RWPE2 (cell line): ENCODE measurements around the gene CLTA.

Source experiments
- ATAC-seq: fragments of 200-7000 bp; cut with Tn5 transposase; 3 replicates; pipeline ENCODE4 v1.9.1; 2021; ENCODE audit warnings: low read depth
- DNase-seq: peaks from one replicate; pipeline ENCODE4 v3.0.0-alpha.2; 2020; ENCODE audit warnings: low spot score
- H3K27ac ChIP-seq: fragments of 450-650 bp; 2 replicates; pipeline ENCODE4 v1.5.1; 2017; ENCODE audit warnings: mild to moderate bottlenecking; ENCODE audit not compliant: poor library complexity, severe bottlenecking
- H3K27me3 ChIP-seq: fragments of 250-450 bp; sonication (Bioruptor Pico); 2 replicates; pipeline ENCODE4 v1.5.1; 2021; ENCODE audit warnings: mild to moderate bottlenecking, moderate library complexity; ENCODE audit not compliant: insufficient read depth, poor library complexity, severe bottlenecking
- H3K36me3 ChIP-seq: fragments of 250-450 bp; sonication (Bioruptor Pico); 2 replicates; pipeline ENCODE4 v1.5.1; 2020; ENCODE audit warnings: low read depth, mild to moderate bottlenecking, moderate library complexity
- H3K4me1 ChIP-seq: fragments of 250-450 bp; sonication (Bioruptor Pico); 2 replicates; pipeline ENCODE4 v1.5.1; 2021; ENCODE audit warnings: mild to moderate bottlenecking, moderate library complexity; ENCODE audit not compliant: insufficient read depth, poor library complexity, severe bottlenecking
- H3K4me3 ChIP-seq: fragments of 250-450 bp; sonication (Bioruptor Pico); 2 replicates; pipeline ENCODE4 v1.5.1; 2021; ENCODE audit warnings: mild to moderate bottlenecking, moderate library complexity; ENCODE audit not compliant: severe bottlenecking
- H3K9me3 ChIP-seq: fragments of 250-450 bp; sonication (Bioruptor Pico); 2 replicates; pipeline ENCODE4 v1.5.1; 2021; ENCODE audit warnings: mild to moderate bottlenecking, moderate library complexity; ENCODE audit not compliant: severe bottlenecking
- TF ChIP-seq, protein P1 (sequence below): fragments of 450-650 bp; IDR thresholded peaks from one replicate; pipeline ENCODE4 v1.5.1; 2017; ENCODE audit warnings: mild to moderate bottlenecking, moderate library complexity; ENCODE audit not compliant: poor library complexity, severe bottlenecking

Gene CLTA

DNA sequence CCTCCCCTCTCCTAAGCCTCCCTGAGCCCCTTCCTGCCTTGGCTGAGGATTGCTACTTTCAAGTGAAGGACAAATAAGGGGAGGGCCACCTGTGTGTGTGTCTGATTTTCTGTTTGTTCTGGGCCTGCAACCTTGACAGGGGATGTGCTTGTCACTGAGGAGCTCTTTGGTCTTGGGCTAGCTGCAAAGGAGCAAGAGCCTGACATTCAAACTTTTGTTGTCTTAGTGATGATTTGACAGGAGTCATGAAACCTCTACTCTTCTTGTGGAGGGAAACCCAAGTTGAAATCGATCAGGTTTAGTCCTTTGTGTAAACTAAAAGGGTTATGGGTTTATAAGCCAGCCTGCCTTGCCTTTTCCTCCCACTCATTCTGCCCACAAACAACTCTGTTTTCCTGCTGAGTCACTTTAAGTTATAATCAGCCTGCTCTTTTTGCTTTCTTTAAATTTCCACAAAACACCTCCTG is 16.9 kb downstream of the CLTA start:
- ATAC-seq = no peak
- Histone ChIP-seq H3K27me3 (no peaks in the 10 kb centered on the region), H3K4me1 (no peaks in the 10 kb centered on the region), H3K36me3 (peaks cover 97% of the 10 kb centered on the region), H3K27ac (no peak overlapping the region), H3K4me3 (no peak overlapping the region), H3K9me3 (no peaks in the 10 kb centered on the region)
- no peak for DNase-seq
- TF ChIP-seq, protein P1, sequence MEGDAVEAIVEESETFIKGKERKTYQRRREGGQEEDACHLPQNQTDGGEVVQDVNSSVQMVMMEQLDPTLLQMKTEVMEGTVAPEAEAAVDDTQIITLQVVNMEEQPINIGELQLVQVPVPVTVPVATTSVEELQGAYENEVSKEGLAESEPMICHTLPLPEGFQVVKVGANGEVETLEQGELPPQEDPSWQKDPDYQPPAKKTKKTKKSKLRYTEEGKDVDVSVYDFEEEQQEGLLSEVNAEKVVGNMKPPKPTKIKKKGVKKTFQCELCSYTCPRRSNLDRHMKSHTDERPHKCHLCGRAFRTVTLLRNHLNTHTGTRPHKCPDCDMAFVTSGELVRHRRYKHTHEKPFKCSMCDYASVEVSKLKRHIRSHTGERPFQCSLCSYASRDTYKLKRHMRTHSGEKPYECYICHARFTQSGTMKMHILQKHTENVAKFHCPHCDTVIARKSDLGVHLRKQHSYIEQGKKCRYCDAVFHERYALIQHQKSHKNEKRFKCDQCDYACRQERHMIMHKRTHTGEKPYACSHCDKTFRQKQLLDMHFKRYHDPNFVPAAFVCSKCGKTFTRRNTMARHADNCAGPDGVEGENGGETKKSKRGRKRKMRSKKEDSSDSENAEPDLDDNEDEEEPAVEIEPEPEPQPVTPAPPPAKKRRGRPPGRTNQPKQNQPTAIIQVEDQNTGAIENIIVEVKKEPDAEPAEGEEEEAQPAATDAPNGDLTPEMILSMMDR = no peak

DNA sequence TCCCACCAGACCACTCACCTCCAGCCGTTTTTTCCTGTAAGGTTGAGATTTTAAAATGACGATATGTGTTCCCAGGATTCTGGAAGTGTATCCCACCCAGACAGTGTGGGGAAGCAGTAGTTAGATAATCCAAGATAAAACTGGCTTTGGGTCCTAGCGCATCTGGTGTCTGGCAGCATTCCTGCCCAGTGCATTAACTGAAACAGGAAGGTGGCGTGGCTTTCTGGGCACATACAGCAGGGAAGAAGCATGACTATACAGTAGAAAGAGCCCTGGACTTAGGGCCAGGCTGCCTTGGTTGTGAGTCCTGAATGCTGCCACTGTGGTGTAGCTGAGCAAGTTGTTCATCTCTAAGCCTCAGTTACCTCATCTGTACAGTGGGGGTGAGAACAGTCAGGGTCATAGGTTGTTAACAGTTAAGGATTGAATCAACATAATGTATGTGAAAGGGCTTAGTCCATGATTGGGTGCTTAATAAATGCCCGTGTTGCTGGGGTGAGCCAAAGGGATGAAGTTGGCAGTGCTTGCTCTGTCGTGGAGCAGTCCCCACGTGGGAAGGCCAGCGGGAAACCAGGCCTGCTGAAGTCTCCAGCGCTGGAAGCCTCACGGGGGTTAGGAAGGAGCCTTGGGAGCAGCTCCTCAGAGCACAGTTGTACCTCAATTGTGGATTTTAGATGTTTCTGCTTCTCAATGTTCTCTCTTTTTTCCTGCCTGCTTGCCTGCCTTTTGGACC is 18.0 kb downstream of the CLTA start:
- DNase-seq = no peak
- Histone ChIP-seq H3K9me3 (no peaks in the 10 kb centered on the region), H3K4me3 (no peak overlapping the region), H3K27ac (no peak overlapping the region), H3K36me3 (peaks cover 97% of the 10 kb centered on the region), H3K27me3 (no peaks in the 10 kb centered on the region), H3K4me1 (no peaks in the 10 kb centered on the region)
- TF ChIP-seq, protein P1 = no peak
- no peak for ATAC-seq

DNA sequence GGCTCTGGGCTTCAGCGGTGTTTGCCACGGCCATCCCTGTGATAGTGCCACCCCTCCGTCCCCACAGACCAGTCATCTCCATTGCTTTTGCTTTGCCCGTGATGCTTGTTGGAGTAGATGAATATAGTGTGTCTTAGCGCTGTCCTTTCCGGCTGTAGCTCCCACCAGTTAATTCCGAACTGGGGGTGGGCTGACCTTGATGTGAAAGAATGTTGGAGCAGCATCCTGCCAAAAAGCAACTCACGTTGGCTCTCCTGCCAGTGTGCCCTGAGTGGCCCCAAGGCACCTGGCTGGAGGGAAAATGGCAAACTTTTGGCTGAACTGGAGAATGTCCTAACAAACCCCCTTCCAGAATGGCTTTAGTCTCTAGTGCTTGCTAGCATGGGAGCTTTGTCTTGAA is 20.0 kb downstream of the CLTA start:
- no peak overlapping the region for H3K4me3 ChIP-seq

DNA sequence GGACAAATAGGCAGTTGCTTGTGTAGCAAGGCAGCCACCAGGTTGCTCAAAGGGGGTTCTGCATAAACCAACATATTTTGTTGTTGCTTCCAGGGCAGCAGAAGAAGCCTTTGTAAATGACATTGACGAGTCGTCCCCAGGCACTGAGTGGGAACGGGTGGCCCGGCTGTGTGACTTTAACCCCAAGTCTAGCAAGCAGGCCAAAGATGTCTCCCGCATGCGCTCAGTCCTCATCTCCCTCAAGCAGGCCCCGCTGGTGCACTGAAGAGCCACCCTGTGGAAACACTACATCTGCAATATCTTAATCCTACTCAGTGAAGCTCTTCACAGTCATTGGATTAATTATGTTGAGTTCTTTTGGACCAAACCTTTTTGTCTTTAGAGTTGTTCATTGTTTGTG is 20.8 kb downstream of the CLTA start:
- Histone ChIP-seq H3K9me3 (no peaks in the 10 kb centered on the region), H3K4me3 (no peak overlapping the region), H3K4me1 (no peaks in the 10 kb centered on the region), H3K27ac (no peak overlapping the region), H3K36me3 (peaks cover 96% of the 10 kb centered on the region), H3K27me3 (no peaks in the 10 kb centered on the region)
- no peak for ATAC-seq
- TF ChIP-seq, protein P1 = no peak
- no peak for DNase-seq

More for the DNA sequence above, 20.0 kb downstream of the CLTA start:
- H3K27ac ChIP-seq = no peak overlapping the region
- peaks cover 98% of the 10 kb centered on the region for H3K36me3 ChIP-seq
- DNase-seq = no peak
- no peak for ATAC-seq
- H3K4me1 ChIP-seq = no peaks in the 10 kb centered on the region
- TF ChIP-seq, protein P1 = no peak
- H3K27me3 ChIP-seq = no peaks in the 10 kb centered on the region
- no peaks in the 10 kb centered on the region for H3K9me3 ChIP-seq

DNA sequence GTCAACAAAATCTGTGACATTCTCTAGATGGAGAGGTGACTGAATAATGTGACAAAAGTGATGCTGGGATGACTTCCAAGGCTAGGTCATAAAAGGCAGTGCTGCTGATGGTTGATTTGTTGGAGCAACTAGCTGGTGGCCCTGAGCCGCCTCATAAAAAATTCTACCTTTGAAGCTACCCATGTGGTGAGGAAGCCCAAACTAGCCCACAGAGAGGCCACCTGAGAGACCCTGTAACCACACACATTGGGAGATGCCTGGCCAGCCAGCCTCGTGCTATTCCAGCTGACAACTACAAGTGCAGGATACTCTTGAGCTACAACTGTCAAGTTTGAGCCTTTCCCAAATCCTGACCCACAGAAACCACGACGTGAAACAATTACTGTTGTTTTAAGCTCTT is 22.7 kb downstream of the CLTA start:
- no peak for DNase-seq
- H3K4me3 ChIP-seq = no peak overlapping the region
- peaks cover 95% of the 10 kb centered on the region for H3K36me3 ChIP-seq
- H3K27ac ChIP-seq = no peak overlapping the region
- no peak for ATAC-seq
- no peaks in the 10 kb centered on the region for H3K4me1 ChIP-seq
- TF ChIP-seq, protein P1 = no peak
- H3K9me3 ChIP-seq = no peaks in the 10 kb centered on the region
- no peaks in the 10 kb centered on the region for H3K27me3 ChIP-seq
